ENCODE data around the gene SBF2. TPM values are rescaled to one million over a fixed set of nuclear protein-coding genes. Genes with fewer than 3 reads are reported as not detected.

Gene SBF2
- total RNA-seq, 3 donors from 2014 or later: 74.8 to 91.9 (median 88.2) TPM

DNA sequence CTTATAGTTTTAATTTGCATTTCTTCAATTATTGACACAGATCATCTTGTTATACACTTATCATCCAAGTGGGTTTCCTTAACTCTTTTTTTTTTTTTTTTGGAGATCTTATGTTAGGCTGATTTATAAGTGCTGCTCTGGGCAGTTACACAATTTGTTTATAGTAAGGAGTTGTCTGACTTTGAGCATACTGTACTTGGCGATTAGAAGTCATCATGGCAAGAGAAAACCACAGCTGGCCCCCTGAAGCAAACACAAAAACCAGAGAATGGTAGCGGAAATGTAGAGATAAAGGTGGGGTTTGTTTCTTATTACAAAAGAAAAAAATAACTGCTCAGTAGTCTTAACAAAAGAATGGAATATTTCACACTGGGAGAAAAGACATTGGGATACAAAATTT lies 337.5 kb downstream of the SBF2 start:
- intact Hi-C loops (cut with DNase I; ENCODE audit: low total_unique reads): no loop called here
- Histone ChIP-seq H3K4me1 (no peaks in the 10 kb centered on the region), H3K9me3 (no peaks in the 10 kb centered on the region), H3K27me3 (no peaks in the 10 kb centered on the region), H3K27ac (no peak overlapping the region), H3K4me3 (no peak overlapping the region), H3K36me3 (no peaks in the 10 kb centered on the region)
- DNase-seq (ENCODE audit: low spot score in 2 of 2): no peak
- TF ChIP-seq POLR2AphosphoS5 (IDR thresholded peaks at IDR 0.05): no peak
- TF ChIP-seq, protein P1, sequence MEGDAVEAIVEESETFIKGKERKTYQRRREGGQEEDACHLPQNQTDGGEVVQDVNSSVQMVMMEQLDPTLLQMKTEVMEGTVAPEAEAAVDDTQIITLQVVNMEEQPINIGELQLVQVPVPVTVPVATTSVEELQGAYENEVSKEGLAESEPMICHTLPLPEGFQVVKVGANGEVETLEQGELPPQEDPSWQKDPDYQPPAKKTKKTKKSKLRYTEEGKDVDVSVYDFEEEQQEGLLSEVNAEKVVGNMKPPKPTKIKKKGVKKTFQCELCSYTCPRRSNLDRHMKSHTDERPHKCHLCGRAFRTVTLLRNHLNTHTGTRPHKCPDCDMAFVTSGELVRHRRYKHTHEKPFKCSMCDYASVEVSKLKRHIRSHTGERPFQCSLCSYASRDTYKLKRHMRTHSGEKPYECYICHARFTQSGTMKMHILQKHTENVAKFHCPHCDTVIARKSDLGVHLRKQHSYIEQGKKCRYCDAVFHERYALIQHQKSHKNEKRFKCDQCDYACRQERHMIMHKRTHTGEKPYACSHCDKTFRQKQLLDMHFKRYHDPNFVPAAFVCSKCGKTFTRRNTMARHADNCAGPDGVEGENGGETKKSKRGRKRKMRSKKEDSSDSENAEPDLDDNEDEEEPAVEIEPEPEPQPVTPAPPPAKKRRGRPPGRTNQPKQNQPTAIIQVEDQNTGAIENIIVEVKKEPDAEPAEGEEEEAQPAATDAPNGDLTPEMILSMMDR (IDR thresholded peaks at IDR 0.05): no peak
- TF ChIP-seq POLR2A (IDR thresholded peaks at IDR 0.05): no peak

- Histone ChIP-seq H3K4me1 (no peaks in the 10 kb centered on the region), H3K4me3 (no peak overlapping the region), H3K27me3 (no peaks in the 10 kb centered on the region), H3K27ac (no peak overlapping the region), H3K36me3 (no peaks in the 10 kb centered on the region), H3K9me3 (no peaks in the 10 kb centered on the region)
- DNase-seq (ENCODE audit: low spot score in 2 of 2): no peak
- TF ChIP-seq, protein P1 (IDR thresholded peaks at IDR 0.05): no peak
- no peak for TF ChIP-seq POLR2A (IDR thresholded peaks at IDR 0.05)
- no peak for TF ChIP-seq POLR2AphosphoS5 (IDR thresholded peaks at IDR 0.05)
- intact Hi-C loops (cut with DNase I; ENCODE audit: low total_unique reads): no loop called here
Measured at GRCh38 chr11:9955391-9955790, 338.6 kb downstream of the SBF2 start.

GRCh38 chr11:9953994-9954626 lies 339.9 kb downstream of the SBF2 start:
- no peaks in the 10 kb centered on the region for H3K4me1 ChIP-seq
- intact Hi-C loops (cut with DNase I; ENCODE audit: low total_unique reads): no loop called here
- no peak overlapping the region for H3K4me3 ChIP-seq
- no peaks in the 10 kb centered on the region for H3K27me3 ChIP-seq
- no peaks in the 10 kb centered on the region for H3K9me3 ChIP-seq
- peak overlapping the region in 1 of 2 donors; percentile 29 for H3K27ac ChIP-seq
- TF ChIP-seq, protein P1 (IDR thresholded peaks at IDR 0.05): no peak
- DNase-seq (ENCODE audit: low spot score in 2 of 2): no peak
- H3K36me3 ChIP-seq: no peaks in the 10 kb centered on the region

DNA sequence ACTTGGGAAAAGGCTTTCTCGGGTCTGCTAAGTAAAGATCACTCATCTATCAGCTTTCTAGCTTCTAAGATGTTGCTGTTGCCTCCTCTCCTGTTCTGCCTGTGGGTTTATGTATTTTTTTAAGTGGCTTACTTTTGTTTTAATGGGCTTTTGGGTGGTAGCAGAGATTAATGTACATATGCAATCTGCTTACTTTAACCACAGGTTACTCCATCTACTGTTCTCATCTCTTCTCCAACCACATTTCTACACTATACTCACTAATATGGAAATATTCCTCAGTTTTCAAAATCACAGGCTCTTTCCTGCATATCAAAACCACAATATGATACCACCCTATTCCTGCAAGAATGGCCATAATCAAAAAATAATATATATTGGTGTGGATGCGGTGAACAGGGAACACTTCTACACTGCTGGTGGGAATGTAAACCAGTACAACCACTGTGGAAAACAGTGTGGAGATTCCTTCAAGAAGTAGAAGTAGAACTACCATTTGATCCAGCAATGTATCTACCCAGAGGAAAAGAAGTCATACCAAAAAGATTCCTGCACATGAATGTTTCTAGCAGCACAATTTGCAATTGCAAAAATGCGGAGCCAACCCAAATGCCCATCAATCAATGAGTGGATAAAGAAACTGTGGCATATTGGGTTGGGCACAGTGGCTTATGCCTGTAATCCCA lies 341.4 kb downstream of the SBF2 start:
- no peaks in the 10 kb centered on the region for H3K9me3 ChIP-seq
- intact Hi-C loops (cut with DNase I; ENCODE audit: low total_unique reads): no loop called here
- no peaks in the 10 kb centered on the region for H3K27me3 ChIP-seq
- no peak overlapping the region for H3K27ac ChIP-seq
- DNase-seq (ENCODE audit: low spot score in 2 of 2): no peak
- TF ChIP-seq, protein P1 (IDR thresholded peaks at IDR 0.05): no peak
- TF ChIP-seq POLR2AphosphoS5 (IDR thresholded peaks at IDR 0.05): no peak
- TF ChIP-seq POLR2A (IDR thresholded peaks at IDR 0.05): no peak
- no peak overlapping the region for H3K4me3 ChIP-seq
- no peaks in the 10 kb centered on the region for H3K36me3 ChIP-seq
- H3K4me1 ChIP-seq: no peaks in the 10 kb centered on the region

DNA sequence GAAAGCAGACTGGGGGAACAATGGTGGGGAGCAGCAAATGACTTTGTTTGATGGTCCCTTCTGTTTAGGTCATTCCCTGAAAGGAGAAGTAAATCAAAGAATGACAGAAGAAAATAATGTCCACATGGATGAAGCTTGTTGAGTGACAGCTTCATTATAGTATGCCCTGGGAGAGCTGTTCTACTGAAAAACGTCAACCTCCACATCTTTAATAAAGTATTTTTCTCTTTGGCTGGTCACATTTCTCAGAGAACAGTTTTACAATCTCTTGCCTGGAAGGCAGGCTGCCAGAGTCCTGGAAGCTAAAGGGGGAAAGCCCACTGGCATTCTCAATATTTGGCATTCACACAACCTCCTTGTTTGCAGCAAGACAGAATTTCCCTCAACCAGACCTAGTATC lies 342.2 kb downstream of the SBF2 start:
- intact Hi-C loops (cut with DNase I; ENCODE audit: low total_unique reads): no loop called here
- no peaks in the 10 kb centered on the region for H3K9me3 ChIP-seq
- no peak for TF ChIP-seq POLR2AphosphoS5 (IDR thresholded peaks at IDR 0.05)
- TF ChIP-seq POLR2A (IDR thresholded peaks at IDR 0.05): no peak
- TF ChIP-seq, protein P1 (IDR thresholded peaks at IDR 0.05): no peak
- H3K4me3 ChIP-seq: no peak overlapping the region
- no peaks in the 10 kb centered on the region for H3K4me1 ChIP-seq
- H3K27me3 ChIP-seq: no peaks in the 10 kb centered on the region
- DNase-seq (ENCODE audit: low spot score in 2 of 2): no peak
- H3K36me3 ChIP-seq: no peaks in the 10 kb centered on the region
- H3K27ac ChIP-seq: peak overlapping the region in 1 of 2 donors; percentile 20
